Measurements from ENCODE around the gene RNF223. TPM values are rescaled to one million over a fixed set of nuclear protein-coding genes. Genes with fewer than 3 reads are reported as not detected.
"Not testable (repeated sequence)": the region's sequence is repeated elsewhere in the genome, so short reads cannot be mapped to it uniquely, and the experiment has no call there.

Gene RNF223
- total and polyA plus RNA-seq, 8 donors, result 1.4 to 8.1 (median 3.4) TPM; not detected in 3

DNA sequence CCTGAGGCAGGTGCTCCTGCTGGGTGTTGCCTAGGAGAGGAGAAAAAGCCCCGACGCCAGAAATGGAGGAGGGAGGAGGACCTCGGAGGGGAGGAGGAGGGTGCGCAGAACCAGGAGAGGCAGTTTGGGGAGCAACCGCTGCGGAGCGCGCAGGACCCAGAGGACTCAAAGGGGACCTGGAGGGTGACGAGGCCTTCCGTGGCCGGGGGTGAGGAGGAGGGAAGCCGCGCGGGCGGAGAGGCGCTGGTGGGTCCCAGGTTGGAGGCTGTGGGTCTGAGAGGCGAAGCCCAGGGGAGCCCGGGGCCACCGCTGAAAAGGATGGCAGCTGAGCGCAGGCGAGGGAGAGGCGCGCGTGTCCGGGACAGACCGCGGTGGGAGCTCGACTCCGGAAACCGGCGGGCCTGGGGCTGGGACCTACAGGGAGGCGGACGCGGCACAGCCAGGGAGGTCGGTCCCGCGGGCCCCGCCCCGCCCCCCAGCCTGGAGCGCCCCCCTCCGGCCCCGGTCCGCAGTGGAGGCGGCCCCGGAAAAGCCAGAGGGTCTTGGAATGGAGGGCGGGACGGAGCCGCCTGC is 15.1 kb downstream of the RNF223 start:
- peak overlapping the region; percentile 54 to 82 (median 62) for H3K4me3 ChIP-seq
- TF ChIP-seq, protein P1, sequence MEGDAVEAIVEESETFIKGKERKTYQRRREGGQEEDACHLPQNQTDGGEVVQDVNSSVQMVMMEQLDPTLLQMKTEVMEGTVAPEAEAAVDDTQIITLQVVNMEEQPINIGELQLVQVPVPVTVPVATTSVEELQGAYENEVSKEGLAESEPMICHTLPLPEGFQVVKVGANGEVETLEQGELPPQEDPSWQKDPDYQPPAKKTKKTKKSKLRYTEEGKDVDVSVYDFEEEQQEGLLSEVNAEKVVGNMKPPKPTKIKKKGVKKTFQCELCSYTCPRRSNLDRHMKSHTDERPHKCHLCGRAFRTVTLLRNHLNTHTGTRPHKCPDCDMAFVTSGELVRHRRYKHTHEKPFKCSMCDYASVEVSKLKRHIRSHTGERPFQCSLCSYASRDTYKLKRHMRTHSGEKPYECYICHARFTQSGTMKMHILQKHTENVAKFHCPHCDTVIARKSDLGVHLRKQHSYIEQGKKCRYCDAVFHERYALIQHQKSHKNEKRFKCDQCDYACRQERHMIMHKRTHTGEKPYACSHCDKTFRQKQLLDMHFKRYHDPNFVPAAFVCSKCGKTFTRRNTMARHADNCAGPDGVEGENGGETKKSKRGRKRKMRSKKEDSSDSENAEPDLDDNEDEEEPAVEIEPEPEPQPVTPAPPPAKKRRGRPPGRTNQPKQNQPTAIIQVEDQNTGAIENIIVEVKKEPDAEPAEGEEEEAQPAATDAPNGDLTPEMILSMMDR (IDR thresholded peaks at IDR 0.05), result peak in 1 of 7 experiments; percentile 25
- TF ChIP-seq EP300 (IDR thresholded peaks at IDR 0.05), result no peak
- TF ChIP-seq POLR2A (IDR thresholded peaks at IDR 0.05), result no peak
- TF ChIP-seq POLR2AphosphoS5 (IDR thresholded peaks at IDR 0.05), result no peak
- H3K27me3 ChIP-seq, result peaks cover 11 to 76% (median 63%) of the 10 kb centered on the region in 3 donors
- peak in 1 of 2 donors; percentile 49 for DNase-seq
- peaks cover 0 to 21% (median 16%) of the 10 kb centered on the region in 4 donors for H3K36me3 ChIP-seq
- no peaks in the 10 kb centered on the region for H3K9me3 ChIP-seq
- WGBS, 5 donors, result 0 to 3% (median 1%) methylated on average over 24 to 48 of the region's 48 CpGs
- H3K27ac ChIP-seq, result peak overlapping the region in 1 of 5 donors; percentile 12
- peaks cover 36 to 48% (median 47%) of the 10 kb centered on the region in 4 donors for H3K4me1 ChIP-seq
- intact Hi-C loops (cut with DNase I; ENCODE audit: low total_unique reads), result no loop called here

DNA sequence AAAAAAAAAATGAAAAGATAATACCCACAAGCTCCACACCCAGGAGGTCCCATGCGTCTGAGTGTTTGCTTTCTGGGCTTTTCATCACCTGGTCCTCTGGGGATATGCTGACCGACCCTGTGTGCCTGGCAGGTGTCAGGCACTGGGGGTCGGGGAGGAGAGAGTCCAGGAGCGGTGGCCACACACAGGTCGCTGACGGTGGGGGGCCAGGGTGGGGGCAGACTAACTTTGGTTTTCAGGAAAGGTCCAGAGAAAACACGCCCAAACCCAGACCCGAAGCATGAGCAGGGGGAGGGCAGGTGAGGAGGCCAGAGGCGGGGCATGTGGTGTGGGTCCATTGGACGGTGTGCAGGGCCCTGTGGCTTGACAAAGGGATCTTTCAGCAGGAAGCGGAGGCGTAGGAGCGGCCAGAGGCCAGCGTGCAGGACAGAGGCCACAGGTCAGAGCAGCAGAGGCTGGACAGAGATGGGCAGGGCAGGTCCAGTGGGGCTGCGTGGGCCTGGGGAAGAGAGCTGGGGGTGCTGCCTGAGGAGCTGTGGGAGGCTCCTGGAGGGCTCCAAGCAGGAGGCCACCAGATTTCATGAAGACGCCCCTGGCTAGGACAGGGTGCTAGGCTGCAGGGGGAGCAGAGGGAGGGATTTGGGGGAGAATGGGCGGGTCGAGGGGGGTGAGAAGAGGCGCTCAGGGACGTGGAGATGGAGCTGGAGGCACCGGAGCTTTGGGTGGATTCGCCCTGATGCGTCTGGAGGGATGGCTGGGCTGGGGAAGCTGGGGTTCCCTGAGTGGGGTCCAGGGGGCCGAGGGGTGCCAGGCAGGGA is 15.8 kb downstream of the RNF223 start:
- peaks cover 11 to 69% (median 56%) of the 10 kb centered on the region in 3 donors for H3K27me3 ChIP-seq
- peaks cover 0 to 28% (median 23%) of the 10 kb centered on the region in 4 donors for H3K36me3 ChIP-seq
- intact Hi-C loops (cut with DNase I; ENCODE audit: low total_unique reads), result no loop called here
- peaks cover 30 to 42% (median 40%) of the 10 kb centered on the region in 4 donors for H3K4me1 ChIP-seq
- no peak overlapping the region for H3K27ac ChIP-seq
- H3K9me3 ChIP-seq, result no peaks in the 10 kb centered on the region
- H3K4me3 ChIP-seq, result peak overlapping the region in 2 of 4 donors; percentile 54 to 82
- 9 to 19% (median 11%) methylated on average over 24 of the region's 24 CpGs for WGBS, 5 donors
- TF ChIP-seq, protein P1 (IDR thresholded peaks at IDR 0.05), result no peak
- TF ChIP-seq POLR2AphosphoS5 (IDR thresholded peaks at IDR 0.05) (no peak), POLR2A (IDR thresholded peaks at IDR 0.05) (no peak), EP300 (IDR thresholded peaks at IDR 0.05) (no peak)
- DNase-seq, result no peak

DNA sequence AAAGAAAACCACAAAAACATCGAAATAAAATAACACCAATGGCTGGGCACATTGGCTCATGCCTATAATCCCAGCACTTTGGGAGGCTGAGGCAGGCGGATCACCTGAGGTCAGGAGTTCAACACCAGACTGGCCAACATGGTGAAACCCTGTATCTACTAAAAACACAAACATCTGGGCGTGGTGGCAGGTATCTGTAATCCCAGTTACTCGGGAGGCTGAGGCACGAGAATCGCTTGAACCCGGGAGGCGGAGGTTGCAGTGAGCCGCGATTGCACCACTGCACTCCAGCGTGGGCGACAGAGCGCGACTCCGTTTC is 16.4 kb downstream of the RNF223 start:
- peaks cover 0 to 34% (median 27%) of the 10 kb centered on the region in 4 donors for H3K36me3 ChIP-seq
- H3K9me3 ChIP-seq; H3K4me3 ChIP-seq; intact Hi-C loops (cut with DNase I; ENCODE audit: low total_unique reads); H3K27ac ChIP-seq; DNase-seq: not testable (repeated sequence)
- H3K4me1 ChIP-seq, result peaks cover 29 to 37% (median 36%) of the 10 kb centered on the region in 4 donors
- WGBS, 5 donors, result 26 to 53% (median 38%) methylated on average over 14 to 15 of the region's 15 CpGs
- H3K27me3 ChIP-seq, result peaks cover 11 to 63% (median 50%) of the 10 kb centered on the region in 3 donors

DNA sequence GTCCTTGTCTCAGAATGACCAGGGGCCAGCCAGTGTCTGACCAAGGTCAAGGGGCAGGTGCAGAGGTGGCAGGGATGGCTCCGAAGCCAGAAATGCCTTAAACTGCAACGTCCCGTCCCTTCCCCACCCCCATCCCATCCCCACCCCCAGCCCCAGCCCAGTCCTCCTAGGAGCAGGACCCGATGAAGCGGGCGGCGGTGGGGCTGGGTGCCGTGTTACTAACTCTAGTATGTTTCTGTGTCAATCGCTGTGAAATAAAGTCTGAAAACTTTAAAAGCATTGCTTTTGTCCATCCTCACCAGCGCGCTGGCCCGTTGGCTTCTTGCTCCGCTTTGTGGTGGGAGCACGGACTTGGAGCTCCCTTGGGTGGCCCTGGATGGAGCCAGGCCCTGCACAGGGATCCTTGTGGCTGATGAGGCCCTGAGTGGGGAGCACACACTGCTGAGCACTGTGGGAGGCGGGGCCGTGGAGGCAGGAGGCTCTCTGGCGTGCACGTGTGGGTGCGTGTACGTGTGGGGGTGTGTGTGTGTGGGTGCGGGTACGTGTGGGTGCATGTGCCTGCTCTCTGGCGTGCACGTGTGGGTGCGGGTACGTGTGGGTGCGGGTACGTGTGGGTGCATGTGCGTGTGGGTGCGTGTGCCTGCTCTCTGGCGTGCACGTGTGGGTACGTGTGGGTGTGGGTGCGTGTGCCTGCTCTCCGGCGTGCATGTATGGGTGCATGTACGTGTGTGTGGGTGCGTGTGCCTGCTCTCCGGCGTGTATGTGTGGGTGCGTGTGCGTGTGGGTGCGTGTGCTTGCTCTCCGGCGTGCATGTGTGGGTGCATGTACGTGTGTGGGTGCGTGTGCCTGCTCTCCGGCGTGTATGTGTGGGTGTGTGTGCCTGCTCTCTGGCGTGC is 18.0 kb downstream of the RNF223 start:
- intact Hi-C loops (cut with DNase I; ENCODE audit: low total_unique reads), result no loop called here
- Histone ChIP-seq H3K36me3 (peaks cover 6 to 47% (median 40%) of the 10 kb centered on the region in 4 donors), H3K9me3 (no peaks in the 10 kb centered on the region), H3K4me3 (no peak overlapping the region), H3K27ac (no peak overlapping the region), H3K4me1 (peaks cover 22 to 25% (median 24%) of the 10 kb centered on the region in 4 donors), H3K27me3 (peaks cover 11 to 46% (median 35%) of the 10 kb centered on the region in 3 donors)
- no peak for TF ChIP-seq POLR2AphosphoS5 (IDR thresholded peaks at IDR 0.05)
- TF ChIP-seq EP300 (IDR thresholded peaks at IDR 0.05), result no peak
- TF ChIP-seq POLR2A (IDR thresholded peaks at IDR 0.05), result no peak
- TF ChIP-seq, protein P1 (IDR thresholded peaks at IDR 0.05), result no peak
- WGBS, 5 donors, result 85 to 90% (median 86%) methylated on average over 44 to 50 of the region's 50 CpGs
- no peak for DNase-seq

All from stomach (tissue), 9 donors.